HEK293T (cell line): ENCODE measurements around the gene BMP8A.

ENCODE experiments used
- BHLHE40 ChIP-seq: fragments of 450-650 bp; IDR thresholded peaks from 2 replicates; pipeline ENCODE4 v1.6.1; 2016; ENCODE audit warnings: mild to moderate bottlenecking, moderate library complexity, borderline replicate concordance
- FOXA1 ChIP-seq: fragments of 450-650 bp; IDR thresholded peaks from 2 replicates; pipeline ENCODE4 v1.6.1; 2016; ENCODE audit warnings: mild to moderate bottlenecking
- HDGF ChIP-seq: fragments of 450-650 bp; IDR thresholded peaks from 2 replicates; pipeline ENCODE4 v1.6.1; 2017; ENCODE audit warnings: antibody characterized with exemption, borderline replicate concordance
- LEF1 ChIP-seq: fragments of 450-650 bp; IDR thresholded peaks from 2 replicates; pipeline ENCODE4 v1.6.1; 2017; ENCODE audit warnings: mild to moderate bottlenecking, borderline replicate concordance

GRCh38 chr1:39574646-39575045 is 83.2 kb downstream of the BMP8A start:
- TF ChIP-seq BHLHE40 (no peak), HDGF (no peak), LEF1 (no peak), FOXA1 (no peak)
